Choroid plexus epithelial cell (primary cell): ENCODE data around the gene C1QTNF5.

ENCODE experiments used
- DNase-seq: peaks from one replicate; pipeline ENCODE4 v3.0.0-alpha.2; 2010; ENCODE audit warnings: low read depth
- H3K4me3 ChIP-seq: 2 replicates; pipeline ENCODE4 v1.5.1; 2011; ENCODE audit warnings: low read depth, mild to moderate bottlenecking, control low read depth, low read length, moderate library complexity
- TF ChIP-seq, protein P1 (sequence below): conservative IDR thresholded peaks from 2 replicates; pipeline ENCODE4 v1.5.1; 2011; ENCODE audit warnings: low read depth, mild to moderate bottlenecking, control low read depth, inconsistent platforms, low read length, moderate library complexity

Gene C1QTNF5

DNA sequence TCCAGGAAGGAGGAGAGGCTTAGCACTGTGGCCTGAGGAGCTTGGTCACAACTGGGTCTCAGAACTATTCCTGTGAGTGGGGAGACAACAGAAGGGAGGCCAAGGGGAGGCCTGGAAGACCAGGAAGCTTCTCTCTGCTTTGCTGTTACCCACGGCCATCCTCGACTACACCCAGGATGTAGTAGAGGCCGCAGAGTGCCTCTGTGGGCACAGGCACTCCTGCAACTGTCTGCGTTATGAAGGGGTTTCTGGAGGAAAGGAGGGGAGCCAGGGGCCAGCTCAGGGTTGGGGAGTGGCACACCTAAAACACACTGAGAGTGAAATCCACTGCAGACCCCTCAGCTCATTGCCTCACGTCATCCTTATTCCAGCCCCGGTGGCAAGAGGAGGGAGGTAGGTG is 9.6 kb upstream of the C1QTNF5 start:
- DNase-seq = no peak
- H3K4me3 ChIP-seq = no peak overlapping the region
- TF ChIP-seq, protein P1, sequence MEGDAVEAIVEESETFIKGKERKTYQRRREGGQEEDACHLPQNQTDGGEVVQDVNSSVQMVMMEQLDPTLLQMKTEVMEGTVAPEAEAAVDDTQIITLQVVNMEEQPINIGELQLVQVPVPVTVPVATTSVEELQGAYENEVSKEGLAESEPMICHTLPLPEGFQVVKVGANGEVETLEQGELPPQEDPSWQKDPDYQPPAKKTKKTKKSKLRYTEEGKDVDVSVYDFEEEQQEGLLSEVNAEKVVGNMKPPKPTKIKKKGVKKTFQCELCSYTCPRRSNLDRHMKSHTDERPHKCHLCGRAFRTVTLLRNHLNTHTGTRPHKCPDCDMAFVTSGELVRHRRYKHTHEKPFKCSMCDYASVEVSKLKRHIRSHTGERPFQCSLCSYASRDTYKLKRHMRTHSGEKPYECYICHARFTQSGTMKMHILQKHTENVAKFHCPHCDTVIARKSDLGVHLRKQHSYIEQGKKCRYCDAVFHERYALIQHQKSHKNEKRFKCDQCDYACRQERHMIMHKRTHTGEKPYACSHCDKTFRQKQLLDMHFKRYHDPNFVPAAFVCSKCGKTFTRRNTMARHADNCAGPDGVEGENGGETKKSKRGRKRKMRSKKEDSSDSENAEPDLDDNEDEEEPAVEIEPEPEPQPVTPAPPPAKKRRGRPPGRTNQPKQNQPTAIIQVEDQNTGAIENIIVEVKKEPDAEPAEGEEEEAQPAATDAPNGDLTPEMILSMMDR = no peak

DNA sequence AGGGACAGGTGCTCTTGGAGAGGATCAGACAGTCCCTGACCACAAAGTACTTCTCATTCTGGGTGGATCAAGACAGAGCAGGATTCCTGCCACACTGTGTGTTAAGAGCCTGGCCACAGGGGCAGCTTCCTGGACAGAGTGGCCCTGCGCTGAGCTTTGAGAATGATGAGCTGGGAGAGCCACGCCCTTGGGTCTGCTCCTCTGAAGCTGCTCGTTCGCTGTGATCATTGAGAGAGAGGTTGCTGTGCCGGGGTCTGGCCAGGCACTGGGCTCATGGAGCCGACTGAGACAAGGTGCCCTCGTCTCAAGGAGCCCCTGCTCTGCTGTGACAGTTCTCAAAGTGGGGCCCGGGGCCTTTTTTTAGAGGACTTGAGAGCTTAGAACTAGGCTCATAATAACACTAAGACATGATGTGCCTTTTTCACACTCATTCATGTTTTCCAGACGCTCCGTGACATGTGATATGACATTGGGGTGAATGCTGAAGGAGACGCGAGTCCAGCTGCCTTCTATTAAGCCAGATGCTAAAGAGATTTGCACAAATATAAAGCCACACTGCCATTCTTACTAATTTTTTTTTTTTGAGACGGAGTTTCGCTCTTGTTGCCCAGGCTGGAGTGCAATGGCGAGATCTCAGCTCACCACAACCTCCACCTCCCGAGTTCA is 7.4 kb upstream of the C1QTNF5 start:
- DNase-seq = no peak
- TF ChIP-seq, protein P1 = no peak

DNA sequence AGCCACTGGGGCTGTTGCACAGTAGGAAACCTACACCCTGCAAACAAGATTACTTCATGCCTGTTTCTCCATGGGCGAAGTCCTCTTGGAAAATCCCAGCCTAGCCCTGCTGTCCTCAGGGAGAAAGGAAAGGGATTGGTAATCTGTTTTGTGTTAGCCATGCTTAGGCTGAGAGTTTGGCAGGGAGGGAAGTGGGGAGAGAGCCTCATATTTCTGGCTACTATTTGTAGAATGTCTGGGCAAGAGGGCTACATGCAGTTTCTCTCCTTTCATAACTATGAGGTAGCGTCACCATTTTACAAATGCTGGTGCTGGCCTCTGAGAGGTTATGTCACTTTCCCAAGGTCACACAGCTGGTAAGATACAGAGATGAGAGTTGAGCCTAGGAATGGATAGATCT is 6.6 kb upstream of the C1QTNF5 start:
- TF ChIP-seq, protein P1 = no peak
- no peak for DNase-seq
- no peak overlapping the region for H3K4me3 ChIP-seq

More for the DNA sequence above, 7.4 kb upstream of the C1QTNF5 start:
- H3K4me3 ChIP-seq = no peak overlapping the region

DNA sequence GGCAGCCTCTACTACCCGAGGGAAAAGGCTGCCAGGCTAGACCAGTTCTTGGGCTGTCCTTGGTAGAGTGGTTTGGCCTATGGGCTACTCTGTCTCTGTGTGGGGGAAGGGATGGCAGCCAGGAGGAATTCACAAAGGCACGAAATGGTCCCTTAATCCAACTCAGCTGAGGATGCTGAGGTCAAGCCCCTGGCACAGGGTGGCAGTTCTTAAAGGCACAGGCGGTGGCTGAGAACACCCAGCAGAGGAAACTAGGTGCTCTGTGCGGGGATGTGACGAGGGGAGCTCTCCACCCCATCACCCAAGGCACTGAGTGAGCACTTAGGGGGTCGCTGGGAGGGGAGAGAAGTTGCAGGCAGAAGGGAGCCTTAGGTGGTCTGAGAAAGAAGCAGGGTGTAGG is 5.9 kb upstream of the C1QTNF5 start, which contains the start of gene MFRP:
Gene MFRP, minus strand, starts transcription at position 101 of the 400 bp plus-strand sequence. CDS start 192 bp downstream, outside the sequence.
- TF ChIP-seq, protein P1 = no peak
- no peak for DNase-seq
- H3K4me3 ChIP-seq = no peak within 1 kb of the TSS

DNA sequence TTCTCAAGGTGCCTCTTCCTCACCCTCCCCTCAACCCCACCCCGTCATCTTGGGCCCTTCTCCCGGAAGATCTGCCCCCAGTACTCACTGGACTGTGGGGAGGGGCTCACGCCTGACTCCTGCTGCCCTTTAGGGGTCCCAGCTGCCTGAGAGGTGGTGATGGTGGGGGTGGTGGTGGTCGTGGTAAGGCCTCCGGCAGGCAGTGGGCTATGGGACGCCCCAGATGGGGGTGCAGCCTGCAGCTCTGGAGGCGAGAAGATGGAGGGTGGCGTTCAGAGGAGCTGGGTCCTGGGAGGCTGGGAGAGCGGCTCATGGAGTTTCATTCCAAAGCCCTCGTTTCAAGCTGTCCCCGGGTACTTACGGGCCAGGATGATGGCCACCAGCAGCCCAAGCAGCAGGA is 5.0 kb upstream of the C1QTNF5 start:
- no peak overlapping the region for H3K4me3 ChIP-seq
- TF ChIP-seq, protein P1 = no peak
- no peak for DNase-seq

DNA sequence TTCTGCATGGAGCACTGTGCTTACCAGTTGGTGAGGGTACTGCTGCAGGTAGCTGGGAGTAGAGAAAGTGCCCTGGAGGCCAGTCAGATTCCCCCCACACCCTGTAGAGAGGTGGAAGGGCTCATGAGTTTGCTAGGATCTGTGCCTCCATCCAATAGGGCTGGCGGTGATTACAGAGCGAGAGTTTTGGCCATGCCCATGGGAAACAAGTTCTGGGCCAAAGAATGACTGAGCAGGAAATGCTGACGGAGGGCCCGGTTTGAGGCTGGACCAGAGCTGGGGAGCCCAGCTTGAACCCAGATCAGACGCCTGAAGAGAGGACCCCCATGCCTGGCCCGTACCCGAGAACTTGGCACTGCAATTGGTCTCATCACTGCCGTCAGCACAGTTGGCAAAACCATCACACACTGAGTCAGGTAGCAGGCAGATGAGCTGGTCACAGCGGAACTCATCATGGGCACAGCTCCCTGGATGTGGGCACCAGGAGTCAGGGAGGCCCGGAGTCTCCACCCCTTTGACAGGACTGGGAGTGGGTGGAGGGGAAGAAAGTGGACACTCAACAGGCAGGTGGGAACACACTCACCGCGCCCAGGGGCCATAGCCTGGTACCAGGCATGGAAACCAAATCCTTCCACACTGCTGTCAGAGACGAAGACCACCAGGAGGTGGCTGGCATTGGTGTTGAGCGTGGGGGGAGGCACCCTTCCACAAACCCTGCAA is 3.8 kb upstream of the C1QTNF5 start:
- DNase-seq = no peak
- no peak overlapping the region for H3K4me3 ChIP-seq
- TF ChIP-seq, protein P1 = no peak
